Stomach (tissue), 9 donors: ENCODE measurements around the gene PDS5A. TPM values are rescaled to one million over a fixed set of nuclear protein-coding genes. Genes with fewer than 3 reads are reported as not detected.

ENCODE experiments used
- DNase-seq, 2 donors: peaks; one replicate each; pipeline versions ENCODE4 v3.0.0 to v3.0.0-alpha.2; 2013 to 2019
- H3K27ac ChIP-seq, 5 donors: fragments of 200-600 bp in 4 of 5; sonication (generic) in 4 of 5; one replicate each; pipeline ENCODE4 v1.5.1; 2013 to 2019; ENCODE audit warnings: mild to moderate bottlenecking in 1 of 5, moderate library complexity in 1 of 5
- H3K27me3 ChIP-seq, 3 donors: fragments of 200-600 bp; sonication (generic); one replicate each; pipeline ENCODE4 v1.5.1; 2017 to 2019; ENCODE audit warnings: mixed run types in 1 of 3
- H3K36me3 ChIP-seq, 4 donors: fragments of 200-600 bp; sonication (generic); 1 replicate in 3 of 4; 2 replicates in 1 of 4; pipeline ENCODE4 v1.5.1; 2016 to 2019
- H3K4me1 ChIP-seq, 4 donors: fragments of 200-600 bp; sonication (generic); one replicate each; pipeline ENCODE4 v1.5.1; 2016 to 2019
- H3K4me3 ChIP-seq, 4 donors: fragments of 200-600 bp; sonication (generic) in 3 of 4; one replicate each; pipeline ENCODE4 v1.5.1; 2016 to 2019; ENCODE audit warnings: mild to moderate bottlenecking in 1 of 4
- H3K9me3 ChIP-seq, 4 donors: fragments of 200-600 bp; sonication (generic); one replicate each; pipeline ENCODE4 v1.5.1; 2016 to 2019
- EP300 ChIP-seq: sonication (generic); formaldehyde crosslinking; IDR thresholded peaks from one replicate; pipeline ENCODE4 v1.6.1; 2017; ENCODE audit warnings: antibody characterized with exemption
- POLR2A ChIP-seq, 4 donors: fragments of 450-650 bp; IDR thresholded peaks; one replicate each; pipeline ENCODE4 v1.6.1; 2016; ENCODE audit warnings: antibody characterized with exemption in 4 of 4, control low read depth in 2 of 4, mild to moderate bottlenecking in 1 of 4, moderate library complexity in 1 of 4
- POLR2AphosphoS5 ChIP-seq, 3 donors: sonication (generic); formaldehyde crosslinking; IDR thresholded peaks; one replicate each; pipeline ENCODE4 v1.6.1; 2016; ENCODE audit warnings: antibody characterized with exemption in 3 of 3
- WGBS, 5 donors: extraction: QIAGEN DNeasy Blood & Tissue Kit in 3 of 5; methylation state at CpG; one replicate each; pipeline versions ENCODE4 v1.1.5 to v1.1.7; 2013 to 2018; 5-methylcytosine and 5-hydroxymethylcytosine counted together
- intact Hi-C: fragments of 100-400 bp; cut with DNase I; formaldehyde crosslinking; loops from one replicate; pipeline ENCODE4 v1.15.1; 2023; ENCODE audit warnings: low total_unique reads
- polyA plus RNA-seq, 3 donors: library from polyadenylated mRNA; stranded (reverse); fragments of 200-250 nt; gene quantifications; one replicate each; pipeline ENCODE4 v1.2.3, GENCODE V29; 2013
- total RNA-seq, 5 donors: library from RNA; depleted of rRNA; stranded (reverse); fragments of >200 nt; gene quantifications; one replicate each; pipeline versions ENCODE4 v1.1.0 to v1.2.3, GENCODE V29; 2014 to 2016
- TF ChIP-seq, protein P1 (sequence below), 7 experiments: fragments of 450-650 bp in 4 of 7; fragments of 200-600 bp in 3 of 7; sonication (generic) in 3 of 7; IDR thresholded peaks; one replicate each; pipeline ENCODE4 v1.5.1; 2016 to 2019; ENCODE audit warnings: antibody characterized with exemption in 7 of 7, control low read depth in 2 of 7, mild to moderate bottlenecking in 1 of 7
- donor health status: healthy with polysubstance abuse.
- donor health status: Bipolar disorder and iron deficiency.
- donor health status: healthy.

The PDS5A gene
- total and polyA plus RNA-seq, 8 donors: 14.7 to 117 (median 82.4) TPM

- Histone ChIP-seq H3K4me1 (no peaks in the 10 kb centered on the region), H3K36me3 (peaks cover 24 to 84% (median 73%) of the 10 kb centered on the region in 4 donors), H3K27ac (no peak overlapping the region), H3K9me3 (no peaks in the 10 kb centered on the region), H3K27me3 (no peaks in the 10 kb centered on the region), H3K4me3 (no peak overlapping the region)
- DNase-seq: no peak
- no peak for TF ChIP-seq POLR2AphosphoS5 (IDR thresholded peaks at IDR 0.05)
- TF ChIP-seq, protein P1, sequence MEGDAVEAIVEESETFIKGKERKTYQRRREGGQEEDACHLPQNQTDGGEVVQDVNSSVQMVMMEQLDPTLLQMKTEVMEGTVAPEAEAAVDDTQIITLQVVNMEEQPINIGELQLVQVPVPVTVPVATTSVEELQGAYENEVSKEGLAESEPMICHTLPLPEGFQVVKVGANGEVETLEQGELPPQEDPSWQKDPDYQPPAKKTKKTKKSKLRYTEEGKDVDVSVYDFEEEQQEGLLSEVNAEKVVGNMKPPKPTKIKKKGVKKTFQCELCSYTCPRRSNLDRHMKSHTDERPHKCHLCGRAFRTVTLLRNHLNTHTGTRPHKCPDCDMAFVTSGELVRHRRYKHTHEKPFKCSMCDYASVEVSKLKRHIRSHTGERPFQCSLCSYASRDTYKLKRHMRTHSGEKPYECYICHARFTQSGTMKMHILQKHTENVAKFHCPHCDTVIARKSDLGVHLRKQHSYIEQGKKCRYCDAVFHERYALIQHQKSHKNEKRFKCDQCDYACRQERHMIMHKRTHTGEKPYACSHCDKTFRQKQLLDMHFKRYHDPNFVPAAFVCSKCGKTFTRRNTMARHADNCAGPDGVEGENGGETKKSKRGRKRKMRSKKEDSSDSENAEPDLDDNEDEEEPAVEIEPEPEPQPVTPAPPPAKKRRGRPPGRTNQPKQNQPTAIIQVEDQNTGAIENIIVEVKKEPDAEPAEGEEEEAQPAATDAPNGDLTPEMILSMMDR (IDR thresholded peaks at IDR 0.05): no peak
- no peak for TF ChIP-seq POLR2A (IDR thresholded peaks at IDR 0.05)
- TF ChIP-seq EP300: no peak
- WGBS, 5 donors: 93 to 99% (median 95%) methylated on average over 2 of the region's 2 CpGs
- intact Hi-C loops: no loop called here
Measured at GRCh38 chr4:39881789-39882188, 95.9 kb downstream of the PDS5A start.

GRCh38 chr4:39877971-39878370 is 99.7 kb downstream of the PDS5A start:
- WGBS, 5 donors: 83 to 90% (median 85%) methylated on average over 8 of the region's 8 CpGs
- H3K27ac ChIP-seq: no peak overlapping the region
- H3K9me3 ChIP-seq: no peaks in the 10 kb centered on the region
- TF ChIP-seq, protein P1 (IDR thresholded peaks at IDR 0.05): no peak
- TF ChIP-seq POLR2A (IDR thresholded peaks at IDR 0.05) (no peak), POLR2AphosphoS5 (IDR thresholded peaks at IDR 0.05) (no peak), EP300 (no peak)
- intact Hi-C loops: no loop called here
- H3K36me3 ChIP-seq: peaks cover 19 to 88% (median 83%) of the 10 kb centered on the region in 4 donors
- H3K4me1 ChIP-seq: no peaks in the 10 kb centered on the region
- H3K4me3 ChIP-seq: no peak overlapping the region
- H3K27me3 ChIP-seq: no peaks in the 10 kb centered on the region
- no peak for DNase-seq

DNA sequence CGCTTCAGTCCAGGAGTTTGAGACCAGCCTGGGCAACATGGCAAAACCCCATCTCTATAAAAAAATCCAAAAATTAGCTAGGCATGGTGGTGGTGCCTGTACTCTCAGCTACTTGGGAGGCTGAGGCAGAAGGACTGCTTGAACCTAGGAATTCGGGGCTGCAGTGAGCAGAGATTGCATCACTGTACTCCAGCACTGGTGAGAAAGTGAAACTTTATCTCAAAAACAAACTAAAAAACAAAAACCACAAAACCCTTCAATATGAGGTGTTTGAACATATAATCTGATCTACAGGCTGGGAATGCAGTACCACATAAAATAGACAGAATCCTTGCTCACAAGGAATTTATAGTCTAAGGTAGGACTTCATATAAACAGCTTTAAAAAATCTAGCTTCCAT is 103.9 kb downstream of the PDS5A start:
- H3K4me1 ChIP-seq: no peaks in the 10 kb centered on the region
- H3K4me3 ChIP-seq: no peak overlapping the region
- no peaks in the 10 kb centered on the region for H3K27me3 ChIP-seq
- H3K9me3 ChIP-seq: no peaks in the 10 kb centered on the region
- DNase-seq: no peak
- TF ChIP-seq POLR2AphosphoS5 (IDR thresholded peaks at IDR 0.05) (no peak), POLR2A (IDR thresholded peaks at IDR 0.05) (no peak)
- intact Hi-C loops: no loop called here
- 78 to 88% (median 86%) methylated on average over 2 of the region's 2 CpGs for WGBS, 5 donors
- H3K36me3 ChIP-seq: peaks cover 19 to 99% (median 97%) of the 10 kb centered on the region in 4 donors
- H3K27ac ChIP-seq: no peak overlapping the region

- H3K4me1 ChIP-seq: no peaks in the 10 kb centered on the region
- DNase-seq: no peak
- no peak overlapping the region for H3K27ac ChIP-seq
- H3K4me3 ChIP-seq: no peak overlapping the region
- intact Hi-C loops: no loop called here
- 94 to 99% (median 97%) methylated on average over 3 of the region's 3 CpGs for WGBS, 5 donors
- H3K27me3 ChIP-seq: no peaks in the 10 kb centered on the region
- TF ChIP-seq POLR2AphosphoS5 (IDR thresholded peaks at IDR 0.05) (no peak), EP300 (no peak), POLR2A (IDR thresholded peaks at IDR 0.05) (no peak)
- TF ChIP-seq, protein P1 (IDR thresholded peaks at IDR 0.05): no peak
- H3K36me3 ChIP-seq: peaks cover 23 to 95% (median 82%) of the 10 kb centered on the region in 4 donors
- H3K9me3 ChIP-seq: no peaks in the 10 kb centered on the region
Measured at GRCh38 chr4:39865280-39865679, 112.4 kb downstream of the PDS5A start.

- H3K27me3 ChIP-seq: no peaks in the 10 kb centered on the region
- intact Hi-C loops: no loop called here
- peaks cover 32 to 95% (median 83%) of the 10 kb centered on the region in 4 donors for H3K36me3 ChIP-seq
- TF ChIP-seq, protein P1 (IDR thresholded peaks at IDR 0.05): no peak
- no peak for TF ChIP-seq POLR2AphosphoS5 (IDR thresholded peaks at IDR 0.05)
- no peak for TF ChIP-seq EP300
- no peak for TF ChIP-seq POLR2A (IDR thresholded peaks at IDR 0.05)
- no peak for DNase-seq
- 94 to 98% (median 96%) methylated on average over 6 of the region's 6 CpGs for WGBS, 5 donors
- no peaks in the 10 kb centered on the region for H3K9me3 ChIP-seq
- H3K4me3 ChIP-seq: no peak overlapping the region
- no peak overlapping the region for H3K27ac ChIP-seq
- H3K4me1 ChIP-seq: no peaks in the 10 kb centered on the region
Measured at GRCh38 chr4:39864391-39864790, 113.3 kb downstream of the PDS5A start.
